ENCODE data around the gene MYO1D.

Gene MYO1D

DNA sequence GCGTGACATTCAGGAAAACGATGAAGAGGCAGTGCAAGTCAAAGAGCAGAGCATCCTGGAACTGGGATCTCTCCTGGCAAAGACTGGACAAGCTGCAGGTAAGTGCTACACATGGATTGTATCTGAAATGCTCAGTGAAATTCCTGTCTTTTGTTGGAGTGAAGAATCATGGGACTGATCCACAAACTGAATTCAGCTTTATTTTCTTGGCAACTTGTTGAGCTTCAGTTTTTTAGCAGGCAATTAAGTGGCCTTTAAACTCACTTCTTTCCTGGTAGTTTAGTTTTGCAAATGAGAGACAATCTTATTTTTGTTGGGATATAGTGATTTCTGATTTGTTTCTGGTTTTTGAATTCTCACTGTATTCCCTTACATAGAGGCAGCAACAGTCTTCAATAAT is 430.0 kb downstream of the MYO1D start:
- no peak for FAIRE-seq
- no peak for DNase-seq (ENCODE audit: insufficient read length, low spot score)

DNA sequence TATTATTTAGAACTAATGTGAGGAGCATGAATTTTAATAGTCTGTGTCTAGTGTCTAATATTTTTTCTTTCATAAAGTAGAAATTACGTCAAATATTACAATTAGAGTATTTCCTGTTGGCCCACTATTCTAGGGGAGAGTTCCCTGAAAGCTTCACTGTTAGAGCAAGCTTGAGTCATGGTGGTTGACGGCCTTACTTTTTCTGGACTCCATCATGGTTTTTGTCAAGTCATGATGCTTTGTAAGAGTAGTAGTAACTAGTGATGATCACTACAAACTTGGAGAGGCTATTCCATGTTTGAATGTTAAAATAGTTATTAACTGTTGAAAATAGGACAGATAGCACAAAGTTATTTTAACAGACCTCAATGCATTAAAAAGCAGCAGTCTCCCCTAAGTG is 431.0 kb downstream of the MYO1D start:
- FAIRE-seq (no peak), DNase-seq (ENCODE audit: insufficient read length, low spot score) (no peak)

DNA sequence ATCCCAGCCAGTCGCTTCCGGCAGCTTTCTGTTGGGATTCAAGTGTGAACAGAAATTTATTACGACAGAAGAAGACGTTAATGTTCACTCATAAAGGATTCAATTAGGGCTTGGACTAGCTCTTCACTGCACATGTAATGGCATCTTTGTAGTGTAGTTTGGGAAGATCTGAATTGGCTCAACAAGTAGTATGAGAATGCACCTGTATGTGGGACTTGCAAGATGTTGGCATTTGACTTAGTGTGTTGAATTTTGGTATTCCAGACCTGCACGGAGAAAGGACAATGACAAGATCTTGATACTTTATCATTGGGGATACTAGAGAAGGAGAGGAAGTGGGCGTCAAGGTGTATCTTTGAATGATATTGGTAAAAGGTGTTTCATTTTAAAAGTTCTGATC is 431.4 kb downstream of the MYO1D start:
- FAIRE-seq (no peak), DNase-seq (ENCODE audit: insufficient read length, low spot score) (no peak)

DNA sequence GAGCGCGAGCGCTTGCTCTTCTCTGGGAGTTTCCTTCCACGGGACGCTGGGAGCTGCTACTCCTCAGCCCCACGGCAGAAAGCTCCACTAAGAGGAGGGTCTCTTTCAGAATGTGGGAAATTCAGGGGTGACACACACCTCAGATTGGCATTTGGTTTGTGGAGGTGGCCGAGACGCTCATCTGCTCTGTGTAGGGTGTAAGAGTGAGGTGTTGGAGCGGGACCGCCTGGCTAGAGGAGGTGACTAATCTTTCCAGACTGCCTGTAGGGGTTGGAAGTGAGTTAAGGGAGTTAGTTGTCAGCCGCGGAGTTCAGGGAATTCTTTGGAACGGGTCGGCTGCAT is 431.9 kb downstream of the MYO1D start:
- DNase-seq (ENCODE audit: insufficient read length, low spot score), result peak; percentile 41

DNA sequence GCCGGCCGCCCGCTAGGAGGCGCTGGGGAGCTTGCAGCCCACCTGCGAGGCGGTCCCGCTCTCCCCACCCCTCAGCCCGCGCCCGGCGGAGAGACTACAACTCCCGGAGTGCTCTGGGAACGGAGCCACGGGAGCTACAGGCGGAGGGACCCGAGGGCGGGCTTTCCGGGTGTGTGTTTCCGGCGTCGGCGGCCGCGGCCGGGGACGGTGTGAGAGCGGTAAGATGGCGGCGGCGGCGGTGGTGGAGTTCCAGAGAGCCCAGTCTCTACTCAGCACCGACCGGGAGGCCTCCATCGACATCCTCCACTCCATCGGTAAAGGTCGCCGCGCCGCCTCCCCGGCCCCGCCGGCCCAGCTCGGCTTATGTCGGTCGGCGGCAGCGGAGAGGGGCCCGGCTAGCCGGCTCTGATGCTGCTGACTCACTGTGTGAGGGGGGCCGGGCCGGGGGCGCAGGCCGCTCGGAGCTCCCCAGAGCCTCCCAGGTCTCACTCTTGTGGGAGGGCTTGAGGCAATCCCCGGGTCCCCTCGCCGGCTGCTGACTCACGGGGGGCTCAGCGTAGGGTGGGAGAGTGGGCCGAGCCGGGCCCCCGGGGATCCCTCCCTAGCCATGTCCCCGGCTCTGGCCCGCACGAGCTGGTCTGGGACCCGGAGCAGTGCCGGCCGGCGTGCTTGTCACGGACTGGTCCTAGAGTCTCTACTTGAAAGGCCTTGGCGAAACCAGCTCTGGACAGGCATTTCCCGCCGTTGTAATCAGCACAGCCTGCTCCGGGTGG is 432.4 kb downstream of the MYO1D start, which contains the start of gene PSMD11:
TSS of gene PSMD11 (plus strand) at position 210 of the 773 bp plus-strand sequence. CDS start at position 224, 14 bp downstream.
- peak; percentile 90 for FAIRE-seq
- DNase-seq (ENCODE audit: insufficient read length, low spot score), result peak; percentile 98

More for the DNA sequence above, 431.9 kb downstream of the MYO1D start:
- peak; percentile 48 for FAIRE-seq

DNA sequence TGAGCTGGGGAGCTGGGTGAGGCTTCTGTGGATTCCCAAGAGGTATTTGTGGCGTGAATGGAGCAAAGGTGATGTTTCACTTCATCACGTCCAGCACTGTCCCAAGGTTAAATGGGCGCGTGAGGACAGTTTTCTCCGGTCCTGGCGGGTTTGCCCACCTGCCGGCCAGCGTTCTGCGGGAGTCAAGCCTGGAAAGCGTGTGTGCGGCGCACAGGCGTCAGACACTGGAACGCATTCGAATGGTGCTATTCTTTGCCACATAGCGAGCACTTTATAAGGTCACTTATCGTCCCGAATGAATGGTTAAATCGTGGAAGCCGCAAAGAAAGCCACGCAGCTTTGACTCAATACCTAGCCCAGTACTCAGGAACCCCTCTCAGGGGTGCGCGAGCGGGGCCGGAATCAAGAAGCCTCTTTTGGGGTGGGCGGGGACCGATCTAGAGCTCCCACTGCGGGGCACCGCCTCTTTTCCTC is 433.1 kb downstream of the MYO1D start:
- FAIRE-seq, result no peak
- no peak for DNase-seq (ENCODE audit: insufficient read length, low spot score)

Data from HTR-8/SVneo (cell line).